GM12873 (cell line): Measurements from ENCODE around the gene GALNT7.

Source experiments
- CTCF ChIP-seq: IDR thresholded peaks from 2 replicates; pipeline ENCODE4 v1.5.1; 2012; ENCODE audit warnings: low read depth, mild to moderate bottlenecking, moderate library complexity, low read length, control low read depth; ENCODE audit not compliant: insufficient read depth; ENCODE audit errors: missing control alignments

The GALNT7 gene

GRCh38 chr4:173130687-173131086, 37.9 kb upstream of the GALNT7 start:
- no peak for TF ChIP-seq CTCF

DNA sequence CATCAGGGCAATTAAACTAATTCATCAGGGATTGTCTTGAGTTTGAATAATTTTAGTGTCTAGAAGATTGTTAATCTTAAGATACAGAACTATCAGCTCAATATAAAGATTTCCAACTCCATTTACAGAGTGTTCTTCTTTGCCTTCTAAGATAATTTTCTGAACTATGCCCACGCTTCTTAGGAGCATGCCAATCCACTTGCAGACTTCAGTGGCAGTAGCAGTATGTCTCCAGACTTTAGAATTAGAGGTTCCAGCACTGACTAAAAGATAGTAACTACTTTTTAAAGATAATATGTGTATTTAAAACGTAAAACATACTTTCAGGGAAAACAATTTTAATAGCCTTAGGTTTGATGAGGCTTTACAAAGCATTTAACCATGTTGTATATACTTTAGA, 34.2 kb upstream of the GALNT7 start:
- no peak for TF ChIP-seq CTCF

DNA sequence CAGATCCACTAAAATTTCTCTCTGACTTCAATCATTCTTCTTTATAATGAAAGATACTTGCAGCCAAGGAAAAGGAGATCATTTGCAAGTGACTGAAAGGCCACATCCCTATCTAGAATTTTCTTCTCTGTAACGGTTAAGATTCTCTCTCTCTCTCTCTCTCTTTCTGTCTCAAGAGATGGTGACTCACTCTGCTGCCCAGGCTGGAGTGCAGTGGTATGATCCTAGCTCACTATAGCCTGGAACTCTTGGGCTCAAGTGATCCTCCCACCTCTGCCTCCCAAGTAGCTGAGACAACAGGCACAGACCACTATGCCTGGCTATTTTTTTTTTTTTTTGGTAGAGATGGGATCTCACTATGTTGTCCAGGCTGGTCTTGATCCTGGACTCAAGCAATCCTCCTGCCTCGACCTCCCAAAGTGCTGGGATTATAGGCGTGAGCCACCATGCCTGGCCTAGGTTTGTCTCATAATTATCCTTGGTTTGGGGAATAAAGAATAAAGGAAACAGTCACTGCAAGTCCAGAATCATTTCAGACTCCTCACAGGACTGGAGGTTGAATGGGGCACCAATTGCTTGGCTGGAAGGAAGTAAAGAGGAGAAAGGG, 33.3 kb upstream of the GALNT7 start:
- TF ChIP-seq CTCF = no peak

- TF ChIP-seq CTCF = no peak
These were observed 30.0 kb upstream of the GALNT7 start for GRCh38 chr4:173138624-173139023.

- no peak for TF ChIP-seq CTCF
These were observed 29.1 kb upstream of the GALNT7 start for GRCh38 chr4:173139561-173139960.

- no peak for TF ChIP-seq CTCF
These were observed 23.5 kb upstream of the GALNT7 start for GRCh38 chr4:173145131-173145530.

GRCh38 chr4:173146456-173146855, 22.2 kb upstream of the GALNT7 start:
- no peak for TF ChIP-seq CTCF
